NCI-H187 (cell line): ENCODE measurements around the gene DOCK1.

Source experiments
- DNase-seq, 2 experiments: peaks; one replicate each; lab custom pipeline; 2025; lab: John Stamatoyannopoulos, UW

Gene DOCK1

DNA sequence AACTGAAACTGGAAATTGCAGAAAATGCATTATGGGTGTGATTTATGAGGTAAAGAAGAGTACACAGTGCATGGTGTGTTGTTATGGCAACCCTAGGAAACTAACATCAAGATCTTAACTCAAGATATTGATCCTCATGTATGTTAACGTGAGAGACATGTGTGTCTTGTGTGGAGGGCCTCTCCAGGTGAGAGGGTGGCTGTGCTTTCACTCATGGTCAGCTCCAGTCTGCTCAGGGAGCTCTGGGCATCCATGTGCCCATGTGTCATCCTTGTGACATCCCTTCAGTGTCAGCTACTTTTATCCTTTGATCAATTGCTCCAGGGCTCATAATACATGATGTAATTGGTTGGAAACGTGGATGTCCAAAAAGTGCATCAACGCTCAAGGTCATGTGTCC is 316.1 kb downstream of the DOCK1 start:
- DNase-seq = no peak

DNA sequence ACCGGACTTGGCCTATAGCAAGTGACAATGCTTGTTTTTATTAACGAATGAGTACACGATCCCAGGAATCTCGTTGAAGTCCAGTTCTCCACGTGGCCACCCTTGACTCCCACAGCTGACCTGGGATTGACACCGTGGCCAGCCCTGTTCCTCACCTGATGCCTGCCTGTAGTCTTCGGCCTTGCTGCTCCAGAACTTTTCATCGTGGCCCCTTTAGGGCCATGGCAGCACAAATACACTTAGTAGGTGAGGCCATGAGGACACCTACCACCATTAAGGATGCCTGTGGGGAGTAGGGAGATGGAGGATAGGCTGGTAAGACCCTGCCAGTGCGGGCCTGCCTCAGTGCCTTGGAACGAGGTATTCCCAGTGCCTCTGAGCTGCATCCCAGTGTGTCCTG is 321.8 kb downstream of the DOCK1 start:
- DNase-seq = no peak

DNA sequence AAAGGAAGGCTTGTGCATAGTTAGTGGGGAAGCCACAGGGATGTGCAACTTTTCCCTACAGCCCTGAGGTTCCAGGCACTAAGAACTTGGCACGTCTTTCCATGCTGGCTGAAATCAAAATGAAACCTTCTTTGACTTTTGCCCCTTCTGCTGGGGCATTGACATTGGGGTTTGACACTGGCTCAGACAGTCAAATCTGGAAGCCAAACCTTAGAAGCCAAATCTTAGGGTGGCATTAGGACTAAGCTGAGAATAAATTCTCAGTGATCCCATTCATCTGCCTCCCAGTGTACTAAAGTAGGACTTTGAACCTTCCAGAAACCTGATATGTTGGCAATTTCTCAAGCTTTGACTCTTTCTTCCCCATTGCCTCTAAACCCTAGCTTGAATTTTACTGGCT is 322.4 kb downstream of the DOCK1 start:
- no peak for DNase-seq

DNA sequence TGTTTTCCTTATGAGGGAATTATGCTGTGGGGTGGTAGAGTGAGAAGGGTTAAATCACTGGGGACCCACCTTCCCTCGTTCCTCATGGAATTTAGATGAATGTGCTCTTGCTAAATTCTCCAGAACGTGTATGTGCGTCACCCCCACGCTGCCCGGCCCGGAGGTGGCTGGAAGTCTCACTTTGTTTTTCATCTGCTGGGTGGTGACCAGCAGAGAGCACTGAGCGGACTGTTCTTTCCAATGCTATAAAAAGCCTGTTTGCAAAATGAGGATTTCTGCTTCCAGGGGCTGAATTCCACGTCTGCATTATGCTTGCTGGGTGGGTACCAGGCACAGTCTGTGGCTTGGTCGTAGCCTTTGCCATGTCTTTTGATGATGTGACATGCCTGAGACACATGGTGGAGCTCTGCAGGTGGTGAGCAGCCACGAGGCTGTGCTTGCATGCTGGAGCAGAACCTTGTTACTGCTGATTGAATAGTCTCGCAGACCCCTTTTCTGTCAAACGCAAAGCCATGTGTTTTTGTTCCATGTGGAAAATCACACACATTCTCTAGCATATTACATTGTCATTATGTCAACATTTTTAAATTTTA is 323.1 kb downstream of the DOCK1 start:
- no peak for DNase-seq

DNA sequence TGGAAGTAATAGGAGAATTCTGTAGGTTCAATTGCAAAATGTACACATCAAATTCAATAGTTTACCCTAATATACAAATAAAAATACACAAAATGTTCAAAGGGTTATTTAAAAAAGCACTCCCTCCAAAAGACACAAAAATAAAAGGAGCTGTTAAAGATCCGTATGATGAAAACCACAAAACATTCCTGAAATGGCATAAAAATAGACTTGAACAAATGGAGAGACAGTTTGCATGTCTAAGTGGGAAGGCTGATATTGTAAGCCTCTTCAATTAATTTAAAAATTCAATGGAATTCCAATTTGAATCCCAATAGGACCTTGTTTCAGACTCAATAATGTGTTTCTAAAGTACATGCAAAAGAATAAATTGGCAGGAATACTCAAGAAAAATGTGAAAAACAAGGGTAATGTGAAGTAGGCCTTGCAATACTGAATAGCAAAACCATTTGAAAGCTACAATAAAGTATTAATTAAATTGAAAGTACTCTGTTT is 329.1 kb downstream of the DOCK1 start:
- DNase-seq = no peak

DNA sequence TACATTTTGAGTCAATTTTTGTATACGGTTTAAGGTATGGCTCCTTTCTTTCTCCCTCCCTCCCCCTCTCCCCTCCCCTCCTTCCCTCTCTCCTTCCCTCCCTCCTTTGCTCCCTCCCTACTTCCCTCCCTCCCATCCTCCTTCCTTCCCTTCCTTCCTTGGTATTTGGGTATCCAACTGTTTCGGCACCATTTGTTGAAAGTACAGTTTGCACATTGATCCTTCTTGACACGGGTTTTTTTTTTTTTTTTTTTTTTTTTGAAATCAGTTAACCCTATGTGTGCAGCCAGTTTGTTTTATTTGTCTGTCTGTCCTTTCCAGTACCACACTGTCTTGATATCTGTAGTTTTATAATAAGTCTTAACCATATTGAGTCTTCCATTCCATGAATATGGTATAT is 331.0 kb downstream of the DOCK1 start:
- no peak for DNase-seq

DNA sequence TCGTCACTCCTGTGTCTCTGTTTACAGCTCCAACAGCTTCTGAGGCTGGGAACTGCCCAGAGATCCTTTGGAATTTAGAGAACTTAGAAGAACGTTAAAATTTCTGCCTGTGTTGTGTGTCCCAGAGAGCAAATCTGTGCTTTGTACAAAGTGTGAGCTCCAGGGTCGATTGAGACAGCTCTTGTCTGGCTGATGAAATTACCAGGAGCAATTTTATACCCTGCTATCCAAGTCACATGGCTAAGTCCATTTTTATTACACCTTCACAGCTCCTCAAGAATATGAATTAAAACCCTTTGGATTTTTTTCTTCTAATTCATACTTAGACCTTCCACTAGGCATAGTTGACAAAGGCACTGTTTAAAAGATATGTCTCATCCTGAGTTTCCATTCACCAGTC is 337.7 kb downstream of the DOCK1 start:
- no peak for DNase-seq

DNA sequence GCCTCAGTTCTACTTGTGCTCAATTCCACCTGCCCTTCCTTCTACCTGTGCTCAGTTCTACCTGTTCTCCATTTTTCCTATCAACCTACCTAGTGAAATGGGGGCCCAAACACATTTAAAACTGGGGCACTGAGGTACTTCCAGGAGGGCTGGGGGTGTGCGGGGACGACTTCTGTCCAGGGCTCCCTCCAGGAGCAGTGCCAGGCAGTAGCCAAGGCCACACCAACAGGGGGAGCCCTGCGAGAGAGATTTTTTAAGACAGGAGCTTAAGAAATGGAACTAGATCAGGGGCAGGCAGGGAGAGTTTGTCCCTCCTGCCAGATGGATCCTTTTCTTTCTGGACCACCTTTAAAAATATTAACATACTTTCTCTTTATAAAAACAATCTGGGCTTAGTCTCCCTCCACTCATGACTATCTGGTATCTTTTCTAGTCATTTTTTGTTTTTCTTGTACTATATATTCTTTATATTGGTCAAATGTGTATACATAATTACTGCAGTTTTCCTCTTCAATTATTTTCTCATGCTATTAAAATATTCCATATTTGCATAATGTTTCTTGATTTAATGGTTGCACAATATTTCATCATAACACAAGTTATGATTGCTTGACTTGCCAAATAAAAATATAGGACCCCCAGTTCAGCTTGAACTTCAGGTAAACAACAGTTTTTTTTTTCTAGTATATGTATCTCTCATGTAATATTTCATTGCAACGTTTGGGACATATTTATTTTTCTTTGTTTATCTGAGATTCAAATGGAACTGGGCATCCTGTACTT is 338.5 kb downstream of the DOCK1 start:
- no peak for DNase-seq

DNA sequence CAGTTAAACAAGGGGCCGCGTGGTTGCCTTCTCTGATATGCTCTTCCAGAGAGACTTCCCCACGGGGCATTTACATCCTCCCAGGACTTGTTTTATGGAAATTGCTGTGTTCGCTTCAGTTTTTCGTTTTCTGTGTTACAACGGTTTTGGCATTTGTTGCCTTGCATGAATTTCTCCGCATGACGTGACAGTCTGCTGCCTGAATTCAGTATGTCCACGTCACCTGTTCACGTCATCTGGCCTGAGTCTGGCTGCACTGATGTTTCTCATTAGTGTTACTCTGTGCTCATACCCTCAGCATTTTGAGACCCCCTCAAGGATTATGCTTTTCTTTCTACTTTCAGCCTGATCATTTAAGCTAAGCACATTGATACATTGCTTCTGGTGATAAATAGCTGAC is 340.2 kb downstream of the DOCK1 start:
- no peak for DNase-seq

DNA sequence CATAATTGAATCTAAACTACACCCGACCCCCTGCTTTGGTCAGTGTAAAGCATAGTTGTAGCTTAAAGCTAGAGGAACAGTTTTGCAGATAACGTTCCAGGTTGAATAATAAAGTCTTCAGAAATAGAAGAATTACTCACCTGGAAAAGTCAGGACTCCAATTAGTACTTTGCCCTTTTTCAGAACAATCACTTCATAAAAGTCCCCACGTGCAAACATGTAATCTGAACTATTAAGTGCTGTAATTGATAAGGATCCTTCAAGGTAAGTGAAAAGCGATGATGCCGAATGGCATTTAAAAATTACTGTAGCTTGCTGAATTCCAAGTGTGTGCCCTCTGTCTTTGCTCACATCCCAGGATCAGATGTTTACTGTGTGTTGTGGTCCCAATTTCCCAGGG is 344.8 kb downstream of the DOCK1 start:
- no peak for DNase-seq

DNA sequence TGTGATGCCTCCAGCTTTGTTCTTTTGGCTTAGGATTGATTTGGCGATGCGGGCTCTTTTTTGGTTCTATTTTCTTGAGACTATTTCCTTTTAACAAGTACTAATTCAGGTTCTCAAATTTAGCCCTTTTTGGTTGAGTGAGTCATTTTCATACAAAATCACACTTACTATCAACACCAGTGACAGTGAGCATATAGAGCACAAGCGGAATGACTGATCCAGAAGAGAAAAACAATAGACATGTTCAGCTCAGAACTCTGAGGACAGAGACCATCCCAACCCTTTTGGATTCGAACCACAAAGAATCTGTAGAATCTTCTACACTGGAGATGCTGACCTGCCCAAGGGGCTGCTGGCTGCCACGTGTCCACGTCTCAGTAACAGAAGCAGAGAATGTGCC is 347.6 kb downstream of the DOCK1 start:
- DNase-seq = no peak

DNA sequence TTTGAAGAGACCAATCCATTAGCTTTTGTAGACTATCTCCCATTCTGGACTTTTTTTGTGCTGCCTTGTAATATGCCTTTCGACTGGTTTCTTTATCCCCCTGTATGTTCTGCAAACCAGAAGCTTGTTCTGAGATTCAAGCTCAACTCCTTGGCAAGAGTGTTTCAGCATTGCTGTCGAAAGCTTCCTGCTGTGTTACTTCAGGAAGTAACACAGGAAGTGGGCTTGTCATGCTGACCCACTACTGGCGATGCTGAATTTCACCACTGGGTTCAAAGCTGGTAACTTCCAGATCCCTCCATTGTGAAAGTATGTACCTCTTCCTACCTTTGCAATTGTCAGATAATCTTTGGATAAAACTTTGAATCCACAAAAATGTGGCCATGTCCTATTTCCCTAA is 349.0 kb downstream of the DOCK1 start:
- no peak for DNase-seq

DNA sequence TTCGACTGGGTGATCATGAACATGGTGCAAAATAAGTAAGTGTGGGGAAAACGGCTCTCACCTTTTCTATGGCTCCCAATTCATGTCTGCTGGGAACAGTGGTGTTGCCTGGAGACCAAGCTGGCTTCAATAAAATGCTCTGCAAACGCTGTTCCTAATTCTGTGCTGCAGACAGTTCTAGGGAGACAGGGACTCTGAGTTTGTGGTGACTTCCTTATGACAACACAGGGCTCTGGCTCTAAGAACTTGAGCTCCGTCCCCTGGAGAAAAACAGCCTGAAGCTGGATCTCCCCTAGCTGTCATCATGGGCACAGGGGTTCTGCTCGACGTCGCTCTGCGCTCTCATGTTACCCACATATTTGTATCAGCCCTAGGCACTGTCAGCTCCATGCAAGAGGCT is 352.2 kb downstream of the DOCK1 start:
- no peak for DNase-seq

DNA sequence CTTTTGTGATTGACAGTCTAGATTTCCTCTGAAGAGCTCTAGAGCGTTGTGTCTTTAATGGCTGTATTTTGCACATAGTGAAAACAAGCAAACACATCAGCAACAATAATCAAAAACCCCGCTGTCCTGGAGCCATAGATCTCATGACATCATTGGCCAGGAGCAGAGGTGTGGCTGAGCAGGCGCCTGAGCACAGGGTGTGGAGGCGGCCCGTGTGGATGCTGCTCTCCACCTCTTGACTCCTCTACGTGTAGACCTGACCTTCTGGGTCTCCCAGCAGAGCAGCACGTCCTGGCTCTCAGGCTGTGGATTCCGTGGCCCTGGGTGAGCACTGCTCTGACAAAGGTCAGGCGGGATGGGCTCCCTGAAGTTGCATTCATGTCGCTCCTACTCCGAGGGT is 354.1 kb downstream of the DOCK1 start:
- DNase-seq = no peak

DNA sequence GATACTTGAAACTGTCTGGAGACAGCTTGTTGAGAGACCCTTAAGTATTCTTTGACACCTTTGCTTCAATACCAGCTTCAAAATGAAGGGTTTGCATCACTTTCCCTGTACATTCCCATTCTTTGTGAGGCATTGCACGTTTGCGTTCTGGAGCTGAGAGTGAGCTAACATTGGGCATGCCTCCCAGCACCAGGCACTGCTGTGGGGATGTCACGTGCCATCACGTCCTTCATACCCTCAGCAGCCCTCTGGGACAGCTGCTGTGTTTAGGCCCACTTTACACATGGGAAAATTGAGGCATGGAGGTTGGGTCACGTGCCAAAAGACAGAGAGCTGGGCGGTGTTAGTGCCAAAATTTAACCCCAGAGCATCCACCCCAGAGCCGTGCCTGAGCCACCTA is 357.4 kb downstream of the DOCK1 start:
- DNase-seq = no peak

DNA sequence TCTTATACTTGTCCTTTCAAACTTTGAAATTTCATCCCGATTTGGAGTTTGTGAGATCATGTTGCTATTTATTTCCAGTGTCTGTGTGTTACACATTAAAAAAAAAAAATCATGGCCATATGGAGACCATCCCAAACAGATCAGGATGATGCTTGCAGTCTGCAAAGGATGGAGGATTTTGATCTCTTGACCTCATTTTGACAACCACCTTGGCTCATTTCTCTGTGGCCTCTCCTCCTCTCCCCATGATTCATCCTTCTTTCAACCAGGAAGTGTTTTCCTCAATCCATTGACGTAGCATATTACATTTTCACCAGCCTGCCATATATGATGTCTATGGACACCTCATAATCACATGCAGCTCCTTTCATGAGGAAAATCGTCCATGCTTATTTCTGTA is 360.1 kb downstream of the DOCK1 start:
- DNase-seq = no peak

DNA sequence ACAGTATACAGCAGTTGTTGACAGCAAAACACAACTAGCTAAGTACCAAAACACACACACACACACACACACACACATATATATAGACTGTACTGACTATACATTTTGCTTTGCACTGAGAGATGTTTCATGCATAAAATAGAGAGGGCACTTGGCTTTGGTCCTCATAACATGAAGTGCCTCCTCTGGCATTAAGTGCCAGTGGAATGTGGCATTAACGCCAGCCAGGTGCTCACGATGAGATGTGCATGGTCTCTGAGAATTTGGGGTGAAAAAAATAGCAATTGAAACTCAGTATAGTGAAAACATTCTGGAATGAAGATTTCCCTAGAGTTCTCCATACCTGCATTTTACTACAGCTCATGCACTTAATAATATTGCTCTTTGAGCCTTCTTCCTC is 361.2 kb downstream of the DOCK1 start:
- DNase-seq = no peak

DNA sequence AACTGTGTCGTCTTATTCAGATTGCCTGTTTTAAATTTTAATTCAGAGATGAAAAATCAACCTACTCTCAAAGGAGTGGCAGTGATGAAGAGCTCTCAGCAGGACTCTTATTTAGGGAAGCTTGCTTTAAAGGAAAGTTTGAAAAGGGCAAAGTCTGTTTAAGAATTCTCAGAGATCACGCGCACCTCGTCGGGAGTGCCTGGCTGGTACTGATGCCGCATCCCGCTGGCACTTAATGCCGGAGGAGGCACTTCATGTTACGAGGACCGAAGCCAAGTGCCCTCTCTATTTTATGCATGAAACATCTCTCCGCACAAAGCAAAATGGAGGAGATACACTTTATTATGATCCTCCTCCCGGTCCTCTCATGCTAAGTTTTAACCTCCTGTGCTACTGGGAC is 362.2 kb downstream of the DOCK1 start:
- DNase-seq = no peak

DNA sequence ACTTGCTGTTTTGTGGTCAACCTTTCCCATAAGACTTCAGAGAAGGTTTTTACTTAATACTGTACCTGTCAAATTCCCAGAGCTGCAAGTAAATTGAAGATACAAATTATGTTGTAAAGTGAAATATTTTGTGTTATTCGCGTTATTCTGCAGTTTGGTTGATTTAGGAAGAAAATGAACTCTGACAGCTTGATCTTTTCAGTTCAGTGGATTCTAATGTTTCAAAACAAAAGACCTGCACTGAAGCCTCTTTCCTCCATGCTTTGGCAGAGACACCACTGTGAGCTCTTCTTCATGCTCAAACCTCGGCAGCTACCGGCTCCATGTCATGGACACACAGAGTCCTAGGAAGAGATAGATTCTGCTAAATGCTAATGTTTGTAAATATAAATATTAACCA is 366.8 kb downstream of the DOCK1 start:
- DNase-seq = no peak

DNA sequence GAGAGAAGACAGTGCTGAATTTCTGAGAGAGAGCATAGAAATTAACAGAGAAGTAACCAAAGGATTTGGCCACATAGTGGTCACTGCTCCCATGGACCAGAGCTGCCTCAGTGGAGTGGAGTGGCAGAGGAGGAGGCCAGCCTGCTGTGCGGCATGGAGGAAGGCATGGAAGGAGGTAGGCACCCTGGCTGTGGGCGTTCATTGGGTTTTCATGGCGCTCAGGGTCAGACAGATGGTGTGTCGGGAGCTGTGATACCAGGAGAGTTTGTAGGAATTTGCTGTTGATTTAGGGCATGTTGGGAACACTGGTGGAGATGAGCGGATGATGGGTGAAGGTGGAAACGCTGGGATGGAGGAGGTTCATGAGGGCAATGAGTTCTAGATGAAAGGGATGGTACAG is 370.0 kb downstream of the DOCK1 start:
- no peak for DNase-seq

DNA sequence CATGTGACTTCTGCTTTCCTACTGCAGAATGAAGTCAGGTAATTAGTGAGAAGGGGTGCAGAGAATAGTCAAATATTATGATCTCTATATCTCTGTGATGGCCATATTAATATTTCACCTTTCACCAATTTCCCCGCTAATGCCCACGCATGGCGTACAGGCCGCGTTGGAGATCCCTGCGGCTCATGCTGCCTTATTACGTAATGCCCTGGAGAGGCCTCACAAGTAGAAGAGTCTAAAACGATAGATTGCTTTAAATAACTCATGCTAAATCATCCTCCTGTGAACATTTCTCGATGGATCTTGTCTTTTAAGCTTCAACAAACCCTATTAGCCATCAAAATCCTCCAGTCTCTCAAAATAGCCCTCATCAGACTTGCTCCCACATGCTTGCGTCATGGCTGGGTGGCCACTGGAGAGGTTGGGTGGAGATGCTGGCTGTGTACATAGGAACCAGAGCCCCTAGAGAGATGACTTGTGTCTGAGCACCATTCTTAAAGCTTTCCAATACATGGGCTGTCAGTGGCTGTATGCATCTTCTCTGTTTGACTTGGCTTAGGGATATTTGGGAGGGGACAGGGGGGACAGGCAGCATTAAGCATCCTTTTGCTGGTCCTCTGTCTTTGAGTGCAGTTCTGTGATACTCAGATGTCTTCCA is 370.7 kb downstream of the DOCK1 start:
- DNase-seq = no peak

DNA sequence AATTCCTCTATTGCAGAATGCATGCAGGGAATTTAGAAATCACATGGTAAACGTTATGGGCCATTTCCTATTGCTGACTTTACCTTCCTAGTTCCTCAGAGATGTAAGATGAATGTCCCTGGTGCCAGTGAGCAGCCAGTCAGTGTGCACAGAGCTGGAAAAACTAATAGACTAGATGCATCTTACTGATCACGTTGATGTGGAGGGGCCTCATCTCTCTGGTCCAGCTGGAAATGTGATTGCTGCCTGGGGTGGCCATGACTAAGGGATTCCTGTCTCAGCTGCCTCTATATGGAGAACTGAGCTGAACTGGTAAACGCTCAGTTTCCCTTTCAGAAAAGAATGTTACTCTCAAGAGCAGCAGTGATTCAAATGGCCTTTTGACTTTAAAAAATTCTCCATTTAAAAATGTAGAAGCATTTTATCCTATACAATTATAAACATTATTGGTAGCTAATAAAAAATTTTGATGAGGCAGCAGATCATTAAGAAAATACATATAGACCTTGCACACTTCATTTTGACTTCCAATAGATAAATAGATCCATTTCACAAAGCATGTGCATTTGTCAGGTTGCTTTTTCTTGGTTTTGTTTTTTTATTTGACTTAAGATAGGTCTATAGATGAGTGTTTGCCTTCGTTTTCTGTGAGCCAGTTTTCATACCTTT is 371.7 kb downstream of the DOCK1 start:
- DNase-seq = no peak

DNA sequence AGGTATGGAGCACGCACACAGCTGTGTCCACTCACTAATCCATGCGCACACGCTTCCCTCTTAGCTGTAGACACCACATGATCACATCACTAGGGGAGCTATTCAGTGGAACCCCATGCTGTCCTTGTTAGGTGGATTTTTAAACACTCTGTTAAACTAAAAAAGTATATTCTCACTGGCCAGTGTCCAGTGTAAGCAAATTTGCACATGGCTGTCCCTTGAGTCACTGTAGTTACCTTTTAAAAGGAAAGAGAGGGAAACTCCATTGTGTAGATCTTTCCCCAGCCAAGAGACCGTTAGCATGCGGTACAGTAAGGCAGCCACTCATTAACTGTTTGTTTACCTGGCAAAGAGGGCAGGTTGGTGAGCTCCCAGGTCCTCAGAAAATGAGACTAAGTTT is 372.8 kb downstream of the DOCK1 start:
- no peak for DNase-seq
